Measurements from ENCODE around the gene PSMG3.

GRCh38 chr7:1530946-1531262 is 38.9 kb downstream of the PSMG3 start:
- TF ChIP-seq SP1 (IDR thresholded peaks at IDR 0.05) (no peak), FOXA1 (IDR thresholded peaks at IDR 0.05) (no peak), FOXM1 (IDR thresholded peaks at IDR 0.05; ENCODE audit: borderline replicate concordance) (no peak), BHLHE40 (IDR thresholded peaks at IDR 0.05; ENCODE audit: borderline replicate concordance) (no peak), PKNOX1 (IDR thresholded peaks at IDR 0.05) (no peak), TARDBP (IDR thresholded peaks at IDR 0.05) (no peak), NFRKB (IDR thresholded peaks at IDR 0.05) (no peak), FOXK2 (IDR thresholded peaks at IDR 0.05) (no peak), SUZ12 (IDR thresholded peaks at IDR 0.05) (no peak), ARNT (IDR thresholded peaks at IDR 0.05) (no peak), L3MBTL2 (conservative IDR thresholded peaks at IDR 0.05) (no peak)

All from HEK293T (cell line).